GM18861 (cell line): Measurements from ENCODE around the gene MOXD1.
"Not testable (repeated sequence)": the region's sequence is repeated elsewhere in the genome, so short reads cannot be mapped to it uniquely, and the experiment has no call there.

ENCODE experiments used
- ATAC-seq: cut with Tn5 transposase; IDR thresholded peaks from one replicate; pipeline ENCODE4 v1.9.1; 2021; ENCODE audit not compliant: unreplicated experiment

MOXD1 gene

GRCh38 chr6:132357120-132357519 lies 44.2 kb downstream of the MOXD1 start:
- ATAC-seq, result no peak

DNA sequence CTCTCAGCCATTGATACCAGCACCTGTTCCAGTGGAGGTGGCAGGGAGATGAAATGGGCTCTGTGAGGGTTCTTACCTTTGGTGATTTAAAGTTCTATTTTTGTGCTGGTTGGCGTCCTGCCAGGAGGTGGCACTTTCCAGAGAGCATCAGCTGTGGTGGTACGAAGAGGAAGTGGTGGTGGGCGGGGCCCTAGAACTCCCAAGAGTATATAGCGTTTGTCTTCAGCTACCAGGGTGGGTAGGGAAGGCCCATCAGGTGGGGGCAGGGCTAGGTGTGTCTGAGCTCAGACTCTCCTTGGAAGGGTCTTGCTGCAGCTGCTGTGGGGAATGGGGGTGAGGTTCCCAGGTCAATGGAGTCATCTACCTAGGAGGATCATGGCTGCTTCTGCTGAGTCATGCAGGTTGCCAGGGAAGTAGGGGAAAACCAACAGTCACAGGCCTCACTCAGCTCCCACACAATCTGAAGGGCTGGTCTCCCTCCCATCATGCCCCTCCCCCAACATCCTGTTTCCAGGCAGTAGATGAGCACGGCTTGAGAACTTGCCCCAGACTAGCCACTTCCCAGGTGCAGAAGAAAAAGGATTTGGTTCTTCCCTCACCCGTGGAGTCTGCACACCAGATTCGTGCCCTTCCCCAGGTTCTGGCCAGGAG lies 46.6 kb downstream of the MOXD1 start:
- peak; percentile 44 for ATAC-seq

- not testable (repeated sequence) for ATAC-seq
Measured at GRCh38 chr6:132351986-132352385, 49.3 kb downstream of the MOXD1 start.

GRCh38 chr6:132348231-132348630 lies 53.0 kb downstream of the MOXD1 start:
- no peak for ATAC-seq

DNA sequence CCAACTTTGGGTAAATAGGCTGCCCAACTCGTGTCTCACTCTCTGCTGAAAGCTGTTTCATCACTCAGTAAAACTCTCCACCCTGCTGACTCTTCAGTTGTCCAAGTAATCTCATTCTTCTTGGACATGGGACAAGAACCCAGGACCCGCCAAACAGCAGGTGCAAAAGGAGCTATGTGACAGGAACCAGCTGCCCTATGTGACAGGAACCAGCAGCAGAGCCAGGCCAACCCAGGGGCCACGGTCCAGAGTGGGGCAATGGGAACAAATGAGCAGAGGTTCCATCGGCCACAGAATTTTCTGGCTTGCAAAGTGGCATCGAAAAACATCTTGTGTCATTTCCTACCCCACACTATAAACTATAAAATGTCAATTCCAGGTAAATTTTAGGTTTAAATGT lies 56.5 kb downstream of the MOXD1 start:
- no peak for ATAC-seq

DNA sequence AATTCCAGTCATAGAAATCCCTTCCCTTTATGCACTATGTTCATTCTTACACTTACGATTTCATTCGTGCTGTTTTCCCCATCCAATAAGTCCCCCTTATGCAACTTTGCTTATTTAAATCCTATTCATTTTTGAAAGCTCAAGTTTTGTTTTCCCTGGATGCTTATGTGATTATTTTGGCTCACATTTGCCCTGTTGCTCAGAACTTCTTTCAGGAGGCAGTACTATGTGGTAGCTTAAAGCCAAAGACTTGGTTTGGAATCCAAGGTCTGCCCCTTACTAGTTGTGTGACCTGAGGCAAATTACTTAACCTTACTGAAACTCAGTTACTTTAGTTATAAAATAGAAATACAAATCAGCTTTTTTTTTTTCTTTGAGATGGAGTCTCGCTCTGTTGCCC lies 59.6 kb downstream of the MOXD1 start:
- no peak for ATAC-seq

DNA sequence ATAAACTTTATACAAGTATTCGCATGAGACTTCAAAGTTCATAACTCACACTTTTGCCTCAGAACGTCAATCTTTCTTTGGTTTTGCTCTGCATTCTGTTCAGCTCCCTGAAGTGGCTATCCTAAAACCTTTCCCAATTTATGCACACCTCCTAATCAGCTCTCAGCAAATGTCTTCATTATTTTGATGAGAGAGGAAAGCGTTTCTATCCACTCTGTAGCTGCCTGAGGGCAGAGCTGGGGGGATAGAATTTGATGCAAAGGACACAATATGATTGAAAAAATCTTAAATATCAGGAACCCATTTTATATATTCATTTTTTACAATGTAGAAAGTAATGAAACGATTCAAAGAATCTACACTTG lies 66.8 kb downstream of the MOXD1 start:
- no peak for ATAC-seq

DNA sequence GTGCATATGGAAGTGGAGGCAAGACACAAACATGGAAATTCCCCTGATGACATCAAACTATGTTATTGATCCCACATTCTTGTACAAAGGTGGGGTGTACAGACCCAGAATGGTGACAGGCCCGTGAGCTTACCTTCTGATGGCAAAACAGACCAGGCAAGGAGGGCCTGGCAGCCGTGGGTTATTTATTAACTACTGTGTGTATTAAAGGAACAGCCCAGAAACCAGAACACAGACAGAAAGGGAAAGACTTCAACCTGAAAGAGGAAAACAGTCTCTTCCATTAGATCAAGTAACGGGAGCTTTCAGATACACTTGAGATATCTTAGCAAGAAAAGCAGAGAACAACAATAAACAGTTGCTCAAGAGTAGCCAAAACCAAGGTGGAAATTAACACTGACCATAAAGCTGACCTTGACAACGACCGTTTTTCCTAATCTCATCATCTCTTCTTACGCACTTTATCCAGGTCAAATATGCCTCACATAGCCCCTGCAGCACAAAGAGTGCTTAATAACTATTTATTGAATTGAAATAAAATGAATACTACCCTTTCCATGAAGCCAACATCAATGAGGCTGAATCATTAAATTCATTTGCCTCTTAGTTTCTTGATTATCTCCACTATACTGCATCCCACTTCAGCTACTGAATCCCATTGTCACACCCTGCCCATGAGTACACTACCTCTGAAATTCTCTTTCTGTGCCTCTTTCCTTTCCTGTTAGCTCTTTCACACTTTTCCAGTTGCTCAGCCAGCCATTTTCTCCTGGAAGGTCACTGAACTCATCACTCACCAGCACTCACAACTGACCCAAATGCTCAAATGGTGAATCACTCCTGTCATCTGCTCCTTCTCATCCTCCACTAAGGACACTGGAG lies 67.4 kb downstream of the MOXD1 start:
- ATAC-seq, result no peak

DNA sequence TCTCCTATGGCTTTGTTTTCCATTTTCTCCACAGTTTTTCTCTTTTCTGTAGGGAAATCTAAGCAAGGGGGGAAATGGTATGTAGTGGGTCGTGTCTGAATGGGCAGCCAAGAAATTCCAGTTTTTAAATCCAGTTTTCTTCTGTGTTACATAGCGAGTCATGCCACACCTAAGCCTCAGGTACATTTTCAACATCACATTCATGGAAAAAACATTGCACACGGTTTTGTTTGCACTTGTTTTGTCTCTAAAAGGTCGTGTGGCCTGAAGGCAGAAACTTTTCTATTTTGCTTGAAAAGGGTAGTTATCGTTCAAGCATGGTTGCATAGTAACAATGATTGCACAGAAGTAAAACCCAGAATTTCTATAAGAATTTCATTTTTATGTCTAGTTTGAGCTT lies 70.5 kb downstream of the MOXD1 start:
- no peak for ATAC-seq

DNA sequence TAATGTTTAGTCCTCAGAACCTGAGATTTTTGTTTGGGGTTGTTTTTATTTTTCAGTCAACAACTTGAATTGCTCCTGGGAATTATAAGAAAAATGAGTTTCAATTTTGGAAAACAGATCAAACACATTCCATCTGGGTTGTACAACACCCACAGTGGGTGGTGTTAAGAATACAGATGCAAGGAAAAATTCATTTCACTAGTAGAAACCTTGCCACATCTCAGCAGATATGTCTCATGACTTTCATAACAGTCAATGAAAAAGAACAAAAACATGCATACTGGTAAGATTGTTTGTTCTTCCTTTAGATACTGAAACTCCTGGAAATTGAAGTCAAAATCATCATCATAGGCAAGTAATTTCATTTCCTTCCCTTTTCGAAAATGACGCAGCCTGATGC lies 78.9 kb downstream of the MOXD1 start:
- ATAC-seq, result no peak

DNA sequence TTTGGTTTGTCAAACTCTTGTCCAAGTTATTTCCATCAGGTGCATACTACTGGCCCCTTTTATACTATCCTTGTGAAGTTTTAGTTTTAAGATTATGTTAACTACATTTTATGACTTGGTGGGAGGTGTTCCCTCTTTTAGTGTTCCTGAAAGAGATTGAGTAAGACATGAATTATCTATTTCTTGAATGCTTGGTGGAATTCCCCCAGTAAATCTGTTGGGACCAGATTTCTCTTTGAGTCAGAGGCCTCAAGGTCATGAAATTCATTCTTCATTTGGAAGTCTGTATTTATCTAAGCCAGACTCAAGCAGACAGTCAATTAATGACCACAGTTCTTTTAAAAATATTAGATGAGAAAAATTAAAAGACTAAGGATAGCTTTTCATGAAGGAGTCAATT lies 81.3 kb downstream of the MOXD1 start:
- no peak for ATAC-seq

- no peak for ATAC-seq
Measured at GRCh38 chr6:132316970-132317369, 84.3 kb downstream of the MOXD1 start.

- ATAC-seq, result peak; percentile 86
Measured at GRCh38 chr6:132314432-132314831, 86.8 kb downstream of the MOXD1 start.

DNA sequence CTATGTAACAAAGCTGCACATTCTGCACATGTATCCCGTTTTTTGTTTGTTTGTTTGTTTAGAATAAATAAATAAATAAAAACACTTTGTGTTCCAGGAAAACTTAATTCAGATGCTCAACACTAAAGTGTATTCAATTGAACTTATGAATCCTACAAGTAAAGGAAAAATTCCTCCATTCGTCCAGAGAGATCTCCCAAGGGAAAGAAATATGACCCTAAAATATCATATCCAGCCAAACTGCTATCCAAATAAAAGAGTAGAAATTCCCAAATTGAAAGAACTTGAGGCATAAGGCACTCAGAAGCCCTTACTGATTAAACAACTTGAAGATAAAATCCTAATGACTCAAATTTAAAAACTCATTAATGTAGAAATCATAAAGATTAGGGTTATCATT lies 90.4 kb downstream of the MOXD1 start:
- no peak for ATAC-seq

DNA sequence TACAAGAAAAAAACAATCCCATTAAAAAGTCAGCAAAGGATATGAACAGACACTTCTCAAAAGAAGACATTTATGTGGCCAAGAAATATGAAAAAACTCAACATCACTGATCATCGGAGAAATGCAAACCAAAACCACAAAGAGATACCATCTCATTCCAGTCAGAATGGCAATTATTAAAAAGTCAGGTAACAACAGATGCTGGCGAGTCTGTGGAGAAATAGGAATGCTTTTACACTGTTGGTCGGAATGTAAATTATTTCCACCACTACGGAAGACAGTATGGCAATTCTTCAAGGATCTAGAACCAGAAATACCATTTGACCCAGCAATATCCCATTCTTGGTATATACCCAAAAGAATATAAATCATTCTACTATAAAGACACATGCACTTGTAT lies 91.1 kb downstream of the MOXD1 start:
- not testable (repeated sequence) for ATAC-seq

- ATAC-seq, result no peak
Measured at GRCh38 chr6:132304891-132305305, 96.4 kb downstream of the MOXD1 start.

DNA sequence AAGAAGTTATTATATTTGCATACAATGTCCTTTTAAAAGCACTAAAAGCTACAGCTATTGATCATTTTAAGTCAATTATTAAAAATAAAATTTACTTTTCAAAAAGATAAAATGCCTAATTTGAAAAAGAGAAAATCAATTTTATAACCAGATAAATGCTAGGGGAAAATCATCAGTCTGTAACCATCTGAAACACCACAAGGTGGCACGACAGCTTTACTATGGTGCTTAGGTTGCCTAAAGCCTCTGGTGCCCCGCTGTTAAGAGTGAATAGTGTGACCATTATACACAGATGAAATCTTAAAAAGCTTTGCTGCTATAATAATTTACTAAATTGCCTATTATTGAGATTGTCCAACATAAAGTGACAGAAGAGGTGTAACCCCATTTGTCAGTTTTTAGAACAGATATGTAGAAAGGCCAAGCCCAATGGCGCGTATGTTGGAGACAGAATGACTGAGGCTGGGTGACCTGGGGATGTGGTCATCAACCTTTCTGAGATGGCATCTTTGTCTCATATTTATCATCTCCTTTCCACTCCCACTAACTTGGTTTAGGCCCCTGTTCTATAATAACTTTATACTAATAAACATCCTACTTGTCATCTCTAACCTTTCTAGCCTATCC lies 100.8 kb downstream of the MOXD1 start:
- ATAC-seq, result peak; percentile 80

GRCh38 chr6:132298344-132298949 lies 102.8 kb downstream of the MOXD1 start:
- ATAC-seq, result peak; percentile 60

DNA sequence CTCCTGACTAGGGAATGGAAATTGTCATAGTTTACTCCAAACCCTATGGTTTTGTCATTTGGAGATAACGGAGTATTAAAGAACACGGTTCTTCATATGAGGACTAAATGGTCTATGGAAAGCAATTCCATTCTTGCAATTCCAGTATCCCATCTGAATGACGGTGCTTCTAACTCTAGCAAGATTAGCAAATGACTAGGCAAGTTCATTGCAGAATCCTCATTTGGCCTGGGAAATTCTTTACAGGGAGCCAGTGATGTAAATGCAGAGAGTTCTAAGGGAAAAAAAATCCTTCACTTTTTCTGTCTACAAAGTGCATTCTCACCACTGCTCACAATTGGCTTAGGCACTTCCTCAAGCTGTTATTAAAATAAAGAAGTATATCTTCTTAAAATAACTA lies 111.5 kb downstream of the MOXD1 start:
- no peak for ATAC-seq

DNA sequence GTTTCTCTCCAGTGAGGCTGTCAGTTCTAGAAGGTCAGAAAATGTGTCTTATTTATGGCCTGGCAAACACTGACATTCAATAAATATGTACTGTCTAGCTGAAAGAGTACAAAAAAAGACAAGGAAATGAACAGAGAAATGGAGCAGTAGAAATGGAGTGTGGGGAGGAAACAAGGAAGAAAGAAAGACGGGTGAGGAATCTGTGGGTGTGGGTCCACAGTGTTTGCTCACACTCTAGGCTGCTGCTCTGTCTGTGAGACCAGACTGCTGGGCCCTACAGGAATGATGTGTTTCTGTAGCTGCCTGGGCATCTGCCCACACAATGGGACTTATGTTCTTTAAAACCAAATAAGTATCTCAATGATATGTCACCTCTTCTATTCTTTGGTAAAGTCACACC lies 114.2 kb downstream of the MOXD1 start:
- no peak for ATAC-seq

DNA sequence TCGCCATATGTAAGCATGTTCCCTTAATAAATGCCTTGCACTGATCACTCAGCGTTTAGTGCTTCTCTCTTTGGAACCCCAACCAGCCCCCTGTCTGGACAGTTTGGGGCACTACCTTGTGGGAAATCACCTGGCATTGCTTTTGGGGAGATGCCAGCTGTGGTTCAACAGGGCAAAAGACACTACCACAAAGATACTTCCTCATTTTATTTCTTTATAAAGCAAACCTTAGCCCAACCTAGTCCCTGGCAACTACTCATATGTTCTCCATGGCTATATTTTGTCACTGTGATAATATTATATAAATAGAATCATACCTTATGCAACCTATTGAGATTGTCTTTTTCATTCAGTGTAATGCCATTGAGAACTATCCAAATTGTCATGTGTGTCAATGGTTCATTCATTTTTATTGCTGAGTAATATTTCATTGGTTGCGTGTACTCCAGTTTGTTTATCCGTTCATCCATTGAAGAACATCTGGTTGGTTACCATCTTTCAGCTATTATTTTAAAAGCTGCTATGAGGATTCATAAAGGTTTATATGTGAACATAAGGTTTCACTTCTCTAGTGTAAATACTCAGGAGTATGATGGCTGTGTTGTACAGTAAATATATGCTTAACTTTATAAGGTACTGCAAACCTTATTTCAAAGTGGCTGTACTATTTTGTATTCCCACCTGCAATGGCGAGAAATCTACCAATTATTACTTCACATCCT lies 114.8 kb downstream of the MOXD1 start:
- ATAC-seq, result peak; percentile 58
